Smooth muscle cell (in vitro differentiated cells): Measurements from ENCODE around the gene WASHC2A. TPM values are rescaled to one million over a fixed set of nuclear protein-coding genes. Genes with fewer than 3 reads are reported as not detected.
"Not testable (repeated sequence)": the region's sequence is repeated elsewhere in the genome, so short reads cannot be mapped to it uniquely, and the experiment has no call there.

ENCODE experiments used
- DNase-seq: peaks from one replicate; lab custom pipeline; 2025; ENCODE audit not compliant: unreplicated experiment; lab: John Stamatoyannopoulos, UW
- H2AFZ ChIP-seq: fragments of 200-600 bp; sonication (generic); 2 replicates; pipeline ENCODE4 v1.6.0; 2016; ENCODE audit warnings: antibody characterized with exemption, low read depth, mild to moderate bottlenecking
- H3F3A ChIP-seq: fragments of 200-600 bp; sonication (generic); 2 replicates; pipeline ENCODE4 v1.6.0; 2017; ENCODE audit warnings: antibody characterized with exemption, low read depth
- H3K27ac ChIP-seq: fragments of 200-600 bp; sonication (generic); 2 replicates; pipeline ENCODE4 v1.5.1; 2016; ENCODE audit warnings: low read depth, mild to moderate bottlenecking
- H3K27me3 ChIP-seq: fragments of 200-600 bp; sonication (generic); 2 replicates; pipeline ENCODE4 v1.6.1; 2016; ENCODE audit warnings: low read depth, mild to moderate bottlenecking
- H3K36me3 ChIP-seq: fragments of 200-600 bp; sonication (generic); 2 replicates; pipeline ENCODE4 v1.5.1; 2016; ENCODE audit warnings: low read depth
- H3K4me1 ChIP-seq: fragments of 200-600 bp; sonication (generic); 2 replicates; pipeline ENCODE4 v1.5.1; 2016; ENCODE audit warnings: low read depth
- H3K4me2 ChIP-seq: fragments of 200-600 bp; sonication (generic); 2 replicates; pipeline ENCODE4 v1.6.0; 2016; ENCODE audit warnings: mild to moderate bottlenecking
- H3K4me3 ChIP-seq: fragments of 200-600 bp; sonication (generic); 2 replicates; pipeline ENCODE4 v1.5.1; 2016; ENCODE audit warnings: mild to moderate bottlenecking
- H3K79me2 ChIP-seq: fragments of 200-600 bp; sonication (generic); 2 replicates; pipeline ENCODE4 v1.6.0; 2016; ENCODE audit warnings: low read depth, mild to moderate bottlenecking
- H3K9ac ChIP-seq: fragments of 200-600 bp; sonication (generic); 2 replicates; pipeline ENCODE4 v1.6.0; 2016; ENCODE audit warnings: low read depth
- H3K9me3 ChIP-seq: fragments of 200-600 bp; sonication (generic); replicated peaks from 2 replicates; pipeline ENCODE4 v1.5.1; 2016; ENCODE audit warnings: low read depth
- H4K20me1 ChIP-seq: fragments of 200-600 bp; sonication (generic); 2 replicates; pipeline ENCODE4 v1.6.0; 2016; ENCODE audit warnings: low read depth
- WGBS: methylation state at CpG from one replicate; pipeline ENCODE4 v1.1.7; 2016; ENCODE audit warnings: low lambda C conversion rate; 5-methylcytosine and 5-hydroxymethylcytosine counted together
- polyA plus RNA-seq: library from polyadenylated mRNA; unstranded; fragments of >200 nt; fragmentation: Nextera tagmentation; extraction: Ambion mirVana; gene quantifications from 2 replicates; pipeline ENCODE4 v1.2.1, GENCODE V29; 2016
- total RNA-seq: library from RNA; depleted of rRNA; stranded (reverse); fragments of >200 nt; gene quantifications from 2 replicates; pipeline ENCODE4 v1.2.3, GENCODE V29; 2014

WASHC2A gene
- total and polyA plus RNA-seq, 2 experiments from 2014 or later = 14.2 to 16.0 TPM

DNA sequence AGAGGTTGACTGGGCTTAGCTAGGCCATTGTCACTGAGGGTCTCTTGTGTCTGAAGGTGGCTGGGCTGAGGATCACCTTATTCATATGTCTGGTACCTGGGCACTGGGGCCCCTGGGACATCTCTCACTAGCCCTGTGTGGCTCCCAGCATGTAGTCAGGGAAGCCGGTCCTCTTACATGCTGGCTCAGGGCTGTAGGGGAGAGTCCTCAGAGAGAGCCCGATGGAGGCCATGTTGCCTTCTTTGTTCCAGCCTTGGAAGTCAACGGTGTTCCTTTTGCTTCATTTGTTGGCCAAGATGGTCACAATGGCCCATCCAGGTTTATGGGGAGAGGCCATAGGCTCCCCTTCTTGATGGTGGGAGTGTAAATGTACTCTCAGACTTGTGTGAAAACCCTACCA, 34.0 kb downstream of the WASHC2A start:
- H3K27ac ChIP-seq, H3K9ac ChIP-seq, H3K4me3 ChIP-seq, H3K27me3 ChIP-seq, H2AFZ ChIP-seq, H3K79me2 ChIP-seq, H3K4me2 ChIP-seq, H4K20me1 ChIP-seq, H3K4me1 ChIP-seq, DNase-seq, H3F3A ChIP-seq, H3K36me3 ChIP-seq, H3K9me3 ChIP-seq: not testable (repeated sequence)
- 85% methylated on average over 3 of the region's 3 CpGs for WGBS

DNA sequence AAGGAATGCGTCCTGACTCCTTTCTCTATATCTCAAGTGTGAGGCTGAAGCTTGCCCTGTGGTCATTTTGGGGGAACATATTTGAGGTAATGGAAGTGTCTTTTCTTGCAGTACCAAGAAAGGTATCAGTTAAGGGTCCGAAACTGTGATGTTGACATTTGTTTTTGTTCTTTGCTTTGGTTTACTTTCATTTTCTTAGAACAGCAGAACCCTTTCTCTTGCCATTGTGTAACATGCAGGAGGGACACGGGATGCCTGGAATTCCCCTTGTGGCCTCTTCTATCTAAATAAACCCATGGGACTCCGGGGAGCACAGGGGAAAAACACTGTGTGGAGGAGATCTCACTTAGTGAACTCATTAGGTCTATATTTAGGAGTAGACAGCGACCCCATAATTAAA, 34.5 kb downstream of the WASHC2A start:
- not testable (repeated sequence) for H2AFZ ChIP-seq, H3K27me3 ChIP-seq, H3K4me1 ChIP-seq, H3K4me3 ChIP-seq, H3K36me3 ChIP-seq, DNase-seq, H3K9me3 ChIP-seq, H3K27ac ChIP-seq, H3K4me2 ChIP-seq, H4K20me1 ChIP-seq, H3K9ac ChIP-seq, H3F3A ChIP-seq, H3K79me2 ChIP-seq
- WGBS = 91% methylated on average over 5 of the region's 5 CpGs

DNA sequence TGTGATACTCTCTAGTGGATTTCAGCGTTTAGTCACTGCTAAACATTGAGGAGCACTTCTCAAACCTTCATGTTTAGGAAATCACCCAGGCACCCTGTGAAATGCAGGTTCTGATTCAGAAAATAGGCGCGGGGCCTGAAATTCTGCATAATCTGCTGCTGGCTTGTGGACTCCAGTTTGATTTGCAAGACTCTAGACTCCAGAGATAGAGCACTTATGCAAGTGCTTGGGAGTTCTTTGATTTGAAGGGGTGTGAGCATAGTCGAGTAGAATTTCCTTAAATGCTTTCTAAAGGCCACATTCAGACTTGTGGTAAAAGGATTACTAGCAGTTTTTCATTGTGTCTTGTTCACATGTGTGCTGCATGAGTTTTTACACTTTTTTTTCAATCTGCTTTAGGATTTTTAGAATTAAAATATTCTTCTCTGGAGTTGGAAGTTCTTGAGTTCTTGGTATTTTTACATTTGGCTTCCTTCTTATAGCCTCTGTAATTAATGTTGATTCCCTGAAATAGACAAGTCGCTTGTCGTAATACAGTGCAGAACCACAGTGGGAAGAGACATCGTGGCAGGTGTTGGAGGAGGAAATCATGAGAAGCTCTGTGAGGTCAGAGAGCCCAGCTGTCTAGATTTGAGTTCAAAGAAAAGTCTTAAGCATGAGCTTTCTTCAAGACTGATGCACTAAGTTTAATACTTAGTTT, 41.4 kb downstream of the WASHC2A start:
- H3K4me2 ChIP-seq, H3K4me1 ChIP-seq, H3K27me3 ChIP-seq, H3K27ac ChIP-seq, H3K4me3 ChIP-seq, H3K9me3 ChIP-seq, H3K79me2 ChIP-seq, DNase-seq, H4K20me1 ChIP-seq, H3K9ac ChIP-seq, H3K36me3 ChIP-seq, H3F3A ChIP-seq, H2AFZ ChIP-seq: not testable (repeated sequence)
- 99% methylated on average over 7 of the region's 7 CpGs for WGBS

DNA sequence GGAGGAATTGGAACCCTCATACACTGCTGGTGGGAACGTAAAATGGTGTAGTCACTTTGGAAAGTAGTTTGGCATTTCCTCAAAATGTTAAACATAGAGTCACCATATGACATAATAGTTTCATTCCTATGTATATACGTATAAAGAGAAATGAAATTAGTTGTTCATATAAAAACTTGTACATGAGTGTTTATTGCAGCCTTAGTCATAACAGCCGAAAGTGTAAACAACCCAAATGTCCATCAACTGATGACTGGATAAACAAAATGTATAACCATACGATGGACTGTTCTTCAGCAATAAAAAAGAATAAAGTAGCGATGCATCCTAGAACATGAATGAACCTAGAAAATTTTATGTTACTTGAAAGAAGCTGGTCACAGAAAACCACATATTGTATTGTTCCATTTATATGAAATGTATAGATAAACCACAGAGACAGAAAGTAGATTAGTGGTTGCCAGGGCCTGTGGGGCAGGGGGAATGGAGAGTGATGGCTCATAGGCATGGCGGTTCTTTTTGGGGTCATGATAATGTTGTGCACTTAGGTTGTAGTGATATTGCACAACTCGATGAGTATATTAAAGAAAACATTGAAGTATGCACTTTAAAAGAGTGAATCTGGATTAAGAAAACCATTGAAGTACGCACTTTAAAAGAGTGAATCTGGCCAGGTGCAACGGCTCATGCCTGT, 44.8 kb downstream of the WASHC2A start:
- not testable (repeated sequence) for H3F3A ChIP-seq, H3K4me1 ChIP-seq, H3K27ac ChIP-seq, H3K4me3 ChIP-seq, H3K79me2 ChIP-seq, DNase-seq, H2AFZ ChIP-seq, H3K9ac ChIP-seq, H3K27me3 ChIP-seq, H3K9me3 ChIP-seq, H4K20me1 ChIP-seq, H3K36me3 ChIP-seq, H3K4me2 ChIP-seq
- WGBS = over 99% methylated on average over 6 of the region's 9 CpGs

DNA sequence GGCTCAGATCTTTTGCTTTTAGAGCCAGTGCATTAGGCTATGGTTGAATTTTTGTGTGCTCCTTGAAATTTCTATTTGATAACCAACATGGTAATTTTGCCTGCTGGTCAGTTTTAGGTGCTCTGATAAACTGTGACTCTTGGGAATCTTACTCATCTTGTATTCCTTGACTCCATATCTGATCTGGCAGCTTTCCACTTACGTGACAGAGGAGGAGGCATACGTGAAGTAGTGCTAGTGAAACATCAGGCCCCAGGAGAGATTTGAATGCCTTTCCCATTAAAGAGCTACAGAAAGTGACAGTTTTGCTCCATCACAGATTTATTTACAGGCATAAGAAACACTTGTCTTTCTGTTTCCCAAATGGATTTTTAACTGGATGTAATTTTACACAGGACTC, 59.0 kb downstream of the WASHC2A start:
- H3K27ac ChIP-seq, H3K9ac ChIP-seq, H3K9me3 ChIP-seq, H4K20me1 ChIP-seq, H3K4me2 ChIP-seq, H3K4me1 ChIP-seq, H3K4me3 ChIP-seq, H3K79me2 ChIP-seq, H3K36me3 ChIP-seq, H3F3A ChIP-seq, H3K27me3 ChIP-seq, DNase-seq, H2AFZ ChIP-seq: not testable (repeated sequence)
- 93% methylated on average over 2 of the region's 2 CpGs for WGBS

DNA sequence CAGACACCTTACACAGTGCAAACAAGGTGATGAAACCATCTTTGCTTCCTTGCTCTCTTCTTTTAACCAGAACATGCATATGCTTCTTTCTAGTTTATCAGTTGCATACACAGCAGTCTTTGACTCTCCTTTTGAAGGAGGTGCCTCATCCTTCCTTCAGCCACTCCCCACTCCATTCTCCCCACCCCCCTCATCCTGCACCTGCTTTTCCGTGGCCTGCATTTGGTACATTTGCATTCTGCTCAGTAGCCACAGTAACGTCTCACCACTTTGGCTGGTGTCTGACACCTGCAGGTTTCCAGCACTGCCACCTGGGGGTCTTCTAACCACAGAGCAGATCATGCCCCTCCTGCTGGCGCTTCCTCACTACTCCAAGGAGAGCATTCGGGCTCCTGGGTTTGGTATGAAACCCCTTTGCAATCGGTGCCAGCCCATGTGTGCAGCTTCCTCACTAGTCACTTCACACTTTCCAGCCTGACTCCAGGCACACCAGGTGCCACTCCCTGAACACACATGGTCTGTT, 60.1 kb downstream of the WASHC2A start:
- H2AFZ ChIP-seq, H3K4me3 ChIP-seq, H3K27me3 ChIP-seq, H4K20me1 ChIP-seq, H3K9ac ChIP-seq, H3K36me3 ChIP-seq, H3K9me3 ChIP-seq, H3K27ac ChIP-seq, DNase-seq, H3F3A ChIP-seq, H3K79me2 ChIP-seq, H3K4me2 ChIP-seq, H3K4me1 ChIP-seq: not testable (repeated sequence)
- WGBS = 55% methylated on average over 2 of the region's 5 CpGs

DNA sequence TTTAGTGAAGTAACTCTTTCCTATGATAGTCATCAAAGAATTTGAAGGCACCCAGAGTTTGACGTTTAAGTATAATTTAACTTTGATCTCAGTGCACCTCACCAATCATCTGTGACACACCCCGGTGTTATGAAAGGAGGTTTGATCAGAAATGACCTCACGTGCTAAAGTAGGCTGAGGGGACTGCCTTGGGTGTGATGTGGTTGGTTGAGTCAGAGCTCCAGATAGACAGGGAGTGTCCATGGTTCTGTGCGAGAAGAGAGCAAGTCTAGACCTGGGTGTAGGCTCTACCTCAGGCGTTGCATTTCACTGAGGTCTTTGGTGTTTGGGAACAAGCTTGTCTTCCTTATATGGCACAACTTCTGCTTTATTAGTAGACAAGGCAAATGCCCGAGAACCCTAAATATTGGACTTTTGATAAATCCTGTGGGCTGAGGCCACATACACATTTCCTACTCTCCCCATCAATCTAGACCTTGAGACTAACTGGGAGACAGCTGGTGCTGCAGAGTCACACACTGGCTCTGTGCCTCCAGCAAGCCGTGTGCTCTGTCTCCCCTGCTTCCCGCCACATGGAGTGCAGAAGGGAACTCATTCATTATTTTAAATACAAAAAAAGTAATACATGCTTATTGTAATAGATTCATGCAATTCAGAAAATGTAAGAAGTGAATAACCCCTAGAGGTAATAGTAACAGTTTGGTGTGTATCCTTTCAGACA, 63.7 kb downstream of the WASHC2A start:
- not testable (repeated sequence) for H3K4me1 ChIP-seq, DNase-seq, H4K20me1 ChIP-seq, H3K9me3 ChIP-seq, H3K79me2 ChIP-seq, H3K9ac ChIP-seq, H3K27ac ChIP-seq, H3K4me3 ChIP-seq, H2AFZ ChIP-seq, H3K36me3 ChIP-seq, H3F3A ChIP-seq, H3K4me2 ChIP-seq, H3K27me3 ChIP-seq
- WGBS = 89% methylated on average over 8 of the region's 8 CpGs

DNA sequence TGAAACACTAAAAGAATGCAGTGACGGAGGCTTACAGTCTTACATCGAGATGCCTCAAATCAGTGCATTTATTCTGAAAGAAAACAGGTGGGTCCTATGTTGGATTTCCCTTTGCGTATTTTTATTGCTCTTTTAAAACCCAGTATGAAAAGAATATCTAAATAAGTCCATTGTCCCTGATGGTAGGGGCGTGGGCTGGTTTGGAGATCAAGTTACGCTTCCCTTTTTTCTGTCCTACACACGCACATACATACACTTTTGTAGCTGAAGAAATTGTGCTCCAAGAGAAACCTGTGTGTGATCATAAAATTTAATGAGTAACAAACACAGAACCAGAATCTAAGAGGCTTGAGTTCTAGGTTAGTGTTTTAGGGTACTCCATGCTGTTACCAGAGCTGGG, 64.6 kb downstream of the WASHC2A start:
- H3K4me3 ChIP-seq, H3K36me3 ChIP-seq, H4K20me1 ChIP-seq, H3K27ac ChIP-seq, H3K9me3 ChIP-seq, H2AFZ ChIP-seq, H3F3A ChIP-seq, H3K27me3 ChIP-seq, H3K79me2 ChIP-seq, H3K4me1 ChIP-seq, DNase-seq, H3K4me2 ChIP-seq, H3K9ac ChIP-seq: not testable (repeated sequence)
- WGBS = 95% methylated on average over 6 of the region's 6 CpGs
